ENCODE results near the gene CLEC19A.

DNA sequence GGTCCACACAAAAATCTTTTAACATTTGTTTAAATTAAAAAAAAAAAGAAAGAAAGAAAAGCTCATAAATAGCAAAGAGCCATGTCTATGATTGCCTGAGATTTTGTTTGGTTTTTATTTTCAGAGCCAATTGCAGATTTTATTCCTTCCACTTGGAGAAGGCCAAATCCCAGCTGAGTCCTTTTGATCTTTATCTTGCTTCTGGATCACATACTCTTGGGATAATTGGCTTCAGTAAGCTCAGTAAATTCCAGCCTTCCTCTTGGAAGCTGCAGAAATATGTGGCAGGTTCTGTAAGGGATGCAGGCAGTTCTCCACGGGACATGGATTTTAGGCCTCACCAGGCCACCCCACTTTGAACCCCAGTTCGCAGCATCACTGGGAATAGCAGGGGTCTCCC is 68.8 kb downstream of the CLEC19A start:
- TF ChIP-seq, protein P1, sequence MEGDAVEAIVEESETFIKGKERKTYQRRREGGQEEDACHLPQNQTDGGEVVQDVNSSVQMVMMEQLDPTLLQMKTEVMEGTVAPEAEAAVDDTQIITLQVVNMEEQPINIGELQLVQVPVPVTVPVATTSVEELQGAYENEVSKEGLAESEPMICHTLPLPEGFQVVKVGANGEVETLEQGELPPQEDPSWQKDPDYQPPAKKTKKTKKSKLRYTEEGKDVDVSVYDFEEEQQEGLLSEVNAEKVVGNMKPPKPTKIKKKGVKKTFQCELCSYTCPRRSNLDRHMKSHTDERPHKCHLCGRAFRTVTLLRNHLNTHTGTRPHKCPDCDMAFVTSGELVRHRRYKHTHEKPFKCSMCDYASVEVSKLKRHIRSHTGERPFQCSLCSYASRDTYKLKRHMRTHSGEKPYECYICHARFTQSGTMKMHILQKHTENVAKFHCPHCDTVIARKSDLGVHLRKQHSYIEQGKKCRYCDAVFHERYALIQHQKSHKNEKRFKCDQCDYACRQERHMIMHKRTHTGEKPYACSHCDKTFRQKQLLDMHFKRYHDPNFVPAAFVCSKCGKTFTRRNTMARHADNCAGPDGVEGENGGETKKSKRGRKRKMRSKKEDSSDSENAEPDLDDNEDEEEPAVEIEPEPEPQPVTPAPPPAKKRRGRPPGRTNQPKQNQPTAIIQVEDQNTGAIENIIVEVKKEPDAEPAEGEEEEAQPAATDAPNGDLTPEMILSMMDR (conservative IDR thresholded peaks at IDR 0.05; ENCODE audit: low read length), result no peak
- no peak for TF ChIP-seq EZH2phosphoT487 (IDR thresholded peaks at IDR 0.05; ENCODE audit: borderline replicate concordance, low read depth, low read length)

All from OCI-LY7 (cell line).